ENCODE results near the gene RAMP1. TPM values are rescaled to one million over a fixed set of nuclear protein-coding genes. Genes with fewer than 3 reads are reported as not detected.
A peak's percentile ranks its signal among the peaks of the same experiment; 100 is the strongest.

RAMP1 gene
- polyA plus RNA-seq, 3 donors = 4.1 to 5.5 (median 5.0) TPM

- no peak for DNase-seq
These were observed 53.1 kb downstream of the RAMP1 start for GRCh38 chr2:237912271-237913192.

DNA sequence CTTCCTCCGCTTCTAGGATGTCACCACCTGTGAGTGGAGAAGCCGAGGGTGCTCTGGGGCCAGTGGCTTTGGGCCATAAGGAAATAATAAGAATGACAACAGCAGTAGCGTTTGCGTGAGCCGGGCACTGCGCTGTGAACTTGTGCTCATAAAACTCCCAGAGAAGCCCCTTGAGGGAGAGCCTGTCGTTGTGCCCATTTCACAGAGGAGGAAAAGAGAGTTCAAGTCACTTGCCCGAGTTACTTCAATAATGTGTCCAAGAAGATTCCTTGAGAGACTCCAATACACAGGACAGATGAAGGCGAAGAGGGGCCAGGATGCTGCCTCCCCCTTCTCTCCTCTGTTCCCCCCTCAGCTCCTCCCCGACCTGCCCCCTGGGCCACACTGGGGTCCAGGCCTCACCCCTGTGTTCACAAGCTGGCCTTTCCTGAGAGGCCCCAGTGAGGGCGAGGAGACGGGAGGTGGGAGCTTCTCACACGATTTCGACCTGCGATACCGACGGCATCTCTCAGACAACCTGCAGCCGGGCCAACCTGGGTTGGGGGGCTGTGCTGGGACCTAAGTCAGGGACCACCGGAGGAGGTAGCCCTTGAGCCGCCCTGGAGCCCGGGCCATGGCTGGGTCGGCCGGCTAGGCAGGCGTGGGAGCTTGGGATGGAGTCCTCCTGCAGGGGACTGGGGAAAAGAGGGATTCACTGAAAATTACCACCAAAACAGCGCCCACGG is 53.9 kb downstream of the RAMP1 start:
- no peak for DNase-seq

GRCh38 chr2:237915576-237915975 is 56.2 kb downstream of the RAMP1 start:
- no peak for DNase-seq

- DNase-seq = no peak
These were observed 56.9 kb downstream of the RAMP1 start for GRCh38 chr2:237916296-237916695.

- DNase-seq = no peak
These were observed 58.4 kb downstream of the RAMP1 start for GRCh38 chr2:237917696-237918374.

- DNase-seq = no peak
These were observed 60.2 kb downstream of the RAMP1 start for GRCh38 chr2:237919593-237919992.

- no peak for DNase-seq
These were observed 61.2 kb downstream of the RAMP1 start for GRCh38 chr2:237920673-237921072.

- DNase-seq = no peak
These were observed 62.6 kb downstream of the RAMP1 start for GRCh38 chr2:237921967-237922492.

- DNase-seq = no peak
These were observed 63.4 kb downstream of the RAMP1 start for GRCh38 chr2:237922641-237923361.

DNA sequence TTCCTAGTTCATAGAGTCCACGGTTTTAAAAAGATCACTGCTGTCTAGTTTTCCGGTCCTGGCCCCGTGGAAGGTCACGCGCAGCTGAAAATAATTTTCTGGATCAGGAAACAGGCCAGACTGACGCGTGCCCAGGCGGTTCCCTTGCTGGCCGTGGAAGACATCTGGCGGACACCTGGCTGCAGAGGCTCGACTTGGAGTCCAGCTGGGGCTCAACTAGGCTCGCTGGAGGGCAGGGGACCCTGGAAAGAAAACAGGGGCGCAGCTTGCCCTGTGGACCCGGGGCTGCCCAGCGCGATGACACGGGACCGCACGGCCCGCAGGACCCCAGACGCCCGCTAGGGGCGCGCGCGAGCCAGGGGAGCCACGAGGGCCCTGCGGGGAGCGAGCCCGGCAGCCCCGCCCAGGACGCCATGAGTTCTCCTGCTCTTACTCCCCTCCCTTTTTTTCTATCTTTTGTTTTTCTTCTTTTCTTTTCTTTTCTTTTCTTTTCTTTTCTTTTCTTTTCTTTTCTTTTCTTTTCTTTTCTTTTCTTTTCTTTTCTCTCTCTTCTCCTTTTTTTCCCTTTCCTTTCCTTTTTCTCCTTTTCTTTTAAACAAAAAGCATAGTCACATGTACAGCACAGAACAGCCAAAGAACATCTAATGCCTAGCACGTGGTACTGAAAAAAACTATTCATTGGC is 64.2 kb downstream of the RAMP1 start:
- DNase-seq = peak; percentile 56

DNA sequence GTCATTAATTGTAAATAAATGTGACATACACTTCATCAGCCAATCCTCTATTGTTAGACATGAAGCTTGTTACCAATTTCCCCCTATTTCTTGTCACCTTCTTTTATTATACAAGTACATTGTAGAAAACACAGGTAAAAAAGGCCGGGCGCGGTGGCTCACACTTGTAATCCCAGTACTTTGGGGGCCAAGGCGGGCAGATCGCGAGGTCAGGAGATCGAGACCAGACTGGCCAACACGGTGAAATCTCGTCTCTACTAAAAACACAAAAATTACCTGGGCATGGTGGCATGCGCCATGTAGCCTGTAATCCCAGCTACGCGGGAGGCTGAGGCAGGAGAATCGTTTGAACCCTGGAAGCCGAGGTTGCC is 64.7 kb downstream of the RAMP1 start:
- no peak for DNase-seq

- no peak for DNase-seq
These were observed 67.7 kb downstream of the RAMP1 start for GRCh38 chr2:237927135-237927534.

DNA sequence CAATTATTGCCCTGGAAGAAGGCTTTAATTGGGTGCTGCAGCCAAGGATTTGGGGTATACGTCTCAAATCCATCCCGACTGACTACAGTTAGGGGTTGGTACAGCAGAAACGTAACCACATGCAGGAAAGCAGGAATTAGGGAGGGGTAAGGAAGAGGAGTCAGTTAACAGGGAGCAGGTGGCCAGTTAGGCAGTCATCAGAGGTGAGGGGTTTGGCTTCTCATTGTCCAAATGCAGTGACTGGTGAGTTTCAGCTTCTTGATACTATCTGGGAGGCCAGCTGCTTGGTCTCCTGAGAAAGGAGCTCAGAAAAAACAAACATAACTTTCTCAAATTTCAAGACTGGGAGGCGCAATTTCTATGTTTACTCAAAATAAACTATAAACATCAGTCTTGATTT is 68.6 kb downstream of the RAMP1 start:
- DNase-seq = no peak

DNA sequence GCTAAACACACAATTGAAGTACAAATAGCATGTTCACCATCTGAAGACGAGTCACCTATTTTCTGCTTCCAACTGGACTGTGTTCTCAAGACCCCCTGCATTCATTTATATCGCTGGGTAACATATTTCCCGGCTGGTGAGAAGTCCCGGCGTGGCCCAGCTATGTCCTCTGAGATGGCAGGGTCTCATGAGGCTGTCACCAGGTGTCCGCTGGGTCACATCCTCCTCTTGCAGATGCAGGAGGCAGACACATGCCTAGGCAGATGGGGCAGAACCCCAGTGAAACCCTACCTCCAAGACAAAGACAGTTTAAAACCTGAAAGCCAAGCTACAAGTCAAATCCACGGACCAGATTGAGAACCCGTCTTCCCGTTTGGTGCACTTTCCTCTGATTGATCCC is 70.6 kb downstream of the RAMP1 start:
- no peak for DNase-seq

- peak; percentile 50 for DNase-seq
These were observed 71.8 kb downstream of the RAMP1 start for GRCh38 chr2:237931205-237931721.

DNA sequence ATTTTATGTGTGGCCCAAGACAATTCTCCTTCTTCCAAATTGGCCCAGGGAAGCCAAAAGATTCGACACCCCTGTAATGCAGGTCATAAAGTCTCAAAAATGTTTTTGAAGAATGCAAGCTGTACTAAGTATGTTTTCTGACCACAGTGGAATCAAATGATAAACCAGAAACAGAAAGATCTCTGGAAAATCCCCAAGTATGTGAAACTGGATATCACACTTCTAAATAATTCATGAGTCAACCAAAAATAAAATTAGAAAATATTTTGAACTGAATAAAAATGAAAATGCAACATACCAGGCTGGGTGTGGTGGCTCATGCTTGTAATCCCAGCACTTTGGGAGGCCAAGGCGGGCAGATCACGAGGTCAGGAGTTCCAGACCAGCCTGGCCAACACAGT is 73.3 kb downstream of the RAMP1 start:
- DNase-seq = no peak

GRCh38 chr2:237934186-237934585 is 74.8 kb downstream of the RAMP1 start:
- DNase-seq = no peak

DNA sequence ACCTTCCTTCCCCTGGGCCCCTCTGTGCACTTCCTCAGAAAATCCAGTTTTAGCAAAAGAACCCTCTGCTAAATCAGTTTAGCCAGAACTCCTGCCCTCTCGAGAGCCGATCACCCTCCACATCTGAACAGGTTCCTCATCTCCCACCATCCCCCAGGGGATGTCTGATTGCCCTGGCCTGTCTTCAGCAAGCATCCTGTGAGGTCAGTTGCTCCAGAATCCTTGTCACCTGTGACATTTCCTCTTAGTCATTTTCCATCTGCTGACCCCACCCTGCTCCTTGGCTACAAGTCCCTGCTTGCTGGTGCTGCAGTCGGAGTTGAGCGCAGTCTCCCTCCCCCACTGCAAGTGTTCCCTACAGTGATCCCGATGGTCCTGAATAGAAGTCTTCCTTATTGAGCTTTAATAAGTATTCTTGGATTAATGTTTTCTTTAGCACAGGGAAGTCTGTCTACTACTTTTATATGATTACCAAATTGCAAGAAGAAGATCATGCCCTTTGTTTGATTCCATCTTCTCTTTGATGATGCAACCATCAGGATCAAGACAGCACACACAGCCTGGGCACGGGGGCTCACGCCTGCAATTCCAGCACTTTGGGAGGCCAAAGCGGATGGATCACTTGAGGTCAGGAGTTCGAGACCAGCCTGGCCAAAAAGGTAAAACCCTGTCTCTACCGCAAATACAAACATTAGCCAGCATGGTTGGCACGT is 76.5 kb downstream of the RAMP1 start:
- no peak for DNase-seq

DNA sequence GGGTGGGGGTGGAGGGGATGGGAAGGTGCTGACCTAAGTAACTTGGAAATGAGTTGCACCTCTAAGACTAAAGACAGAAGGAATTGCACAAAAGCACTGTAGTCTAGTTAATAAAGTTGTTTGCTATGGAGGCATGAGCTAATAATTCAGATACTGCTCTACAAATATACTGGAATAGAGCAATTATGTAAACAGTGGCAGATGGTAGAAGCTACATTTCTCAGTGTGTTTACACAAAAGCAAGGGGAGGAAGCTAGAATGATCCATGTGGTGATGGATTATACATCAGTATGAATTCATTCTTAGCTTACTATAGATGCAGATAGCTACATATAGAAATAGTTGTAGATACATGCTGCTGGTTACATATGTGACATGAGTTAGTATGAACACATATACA is 79.8 kb downstream of the RAMP1 start:
- DNase-seq = no peak

DNA sequence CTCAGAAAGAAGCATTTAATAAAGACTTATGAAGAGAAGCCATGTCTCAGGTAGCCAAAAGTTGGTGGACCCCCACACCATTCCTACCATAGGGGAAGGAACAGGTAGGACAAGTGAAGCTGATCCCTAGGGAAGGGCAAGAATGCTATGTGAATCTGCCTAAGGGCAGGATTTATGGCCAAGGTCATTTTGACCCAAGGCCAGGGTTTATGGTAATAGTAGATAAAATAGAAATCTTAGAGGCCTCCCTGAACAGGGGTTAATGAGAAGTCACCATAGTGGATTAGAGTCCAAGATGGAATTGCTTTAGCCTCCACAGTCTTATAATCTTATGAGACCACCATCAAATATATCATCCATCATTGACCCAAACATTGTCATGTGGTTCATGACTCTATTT is 81.4 kb downstream of the RAMP1 start:
- DNase-seq = no peak

Data from renal pelvis (tissue), 4 donors.